Psoas muscle (tissue), 8 donors: ENCODE measurements around the gene PSMB5. TPM values are rescaled to one million over a fixed set of nuclear protein-coding genes. Genes with fewer than 3 reads are reported as not detected.

Source experiments
- ATAC-seq, 4 donors: fragments of 200-7000 bp; cut with Tn5 transposase; one replicate each; pipeline ENCODE4 v1.9.1; 2020; ENCODE audit warnings: moderate library complexity in 3 of 4, mild to moderate bottlenecking in 2 of 4
- DNase-seq, 2 donors: peaks; one replicate each; pipeline ENCODE4 v3.0.0-alpha.2; 2020
- H3K27ac ChIP-seq: fragments of 200-600 bp; one replicate; pipeline ENCODE4 v1.8.0; 2022
- H3K27me3 ChIP-seq, 3 donors: fragments of 200-600 bp in 1 of 3; one replicate each; pipeline versions ENCODE4 v1.6.1 to v1.8.0; 2013 to 2022; ENCODE audit warnings: low read length in 2 of 3, mild to moderate bottlenecking in 2 of 3, moderate library complexity in 1 of 3; ENCODE audit not compliant: insufficient read depth in 3 of 3
- H3K36me3 ChIP-seq, 2 donors: fragments of 200-600 bp in 1 of 2; one replicate each; pipeline versions ENCODE4 v1.6.1 to v1.8.0; 2013 to 2022; ENCODE audit warnings: low read depth in 1 of 2, mild to moderate bottlenecking in 1 of 2, moderate library complexity in 1 of 2; ENCODE audit not compliant: insufficient read depth in 1 of 2
- H3K4me1 ChIP-seq: fragments of 200-600 bp; one replicate; pipeline ENCODE4 v1.8.0; 2022
- H3K4me3 ChIP-seq: fragments of 200-600 bp; one replicate; pipeline ENCODE4 v1.8.0; 2022; ENCODE audit warnings: mild to moderate bottlenecking
- H3K9me3 ChIP-seq: fragments of 200-600 bp; one replicate; pipeline ENCODE4 v1.8.0; 2022
- WGBS, 3 donors: extraction: QIAGEN DNeasy Blood & Tissue Kit; methylation state at CpG; one replicate each; pipeline versions ENCODE4 v1.1.6 to v1.1.7; 2013; 5-methylcytosine and 5-hydroxymethylcytosine counted together
- intact Hi-C, 2 donors: fragments of 100-400 bp; cut with DNase I; formaldehyde crosslinking; loops; one replicate each; pipeline versions ENCODE4 v1.11.0 to v1.14.2; 2022
- polyA plus RNA-seq, 3 donors: library from polyadenylated mRNA; stranded (reverse); fragments of 200-250 nt; gene quantifications; one replicate each; pipeline ENCODE4 v1.2.3, GENCODE V29; 2013
- total RNA-seq, 4 donors: library from RNA; stranded (reverse); fragmentation: NEBNext Ultra II Directional in 2 of 4; extraction: Animal tissue kit (Norgen Biotek cat#: 25700) in 2 of 4; gene quantifications; one replicate each; pipeline versions ENCODE4 v1.2.1 to v1.2.4, GENCODE V29; 2021 to 2023
- TF ChIP-seq, protein P1 (sequence below): fragments of 200-600 bp; IDR thresholded peaks from one replicate; pipeline ENCODE4 v1.8.0; 2022; ENCODE audit warnings: antibody characterized with exemption
- donor health status: healthy with polysubstance abuse.
- donor health status: DM: no; HTN: no; CAD: no; lungs with moderate emphysema.
- donor health status: Bipolar disorder and iron deficiency.
- donor health status: healthy.
- donor health status: DM: yes; HTN: yes; CAD: no.
- donor health status: DM: no; HTN: no; CAD: no.
- donor health status: DM: no; HTN: no; CAD: no.
- donor health status: DM: yes; HTN: yes; CAD: no.

The PSMB5 gene
- total and polyA plus RNA-seq, 7 donors: 156 to 619 (median 304) TPM

DNA sequence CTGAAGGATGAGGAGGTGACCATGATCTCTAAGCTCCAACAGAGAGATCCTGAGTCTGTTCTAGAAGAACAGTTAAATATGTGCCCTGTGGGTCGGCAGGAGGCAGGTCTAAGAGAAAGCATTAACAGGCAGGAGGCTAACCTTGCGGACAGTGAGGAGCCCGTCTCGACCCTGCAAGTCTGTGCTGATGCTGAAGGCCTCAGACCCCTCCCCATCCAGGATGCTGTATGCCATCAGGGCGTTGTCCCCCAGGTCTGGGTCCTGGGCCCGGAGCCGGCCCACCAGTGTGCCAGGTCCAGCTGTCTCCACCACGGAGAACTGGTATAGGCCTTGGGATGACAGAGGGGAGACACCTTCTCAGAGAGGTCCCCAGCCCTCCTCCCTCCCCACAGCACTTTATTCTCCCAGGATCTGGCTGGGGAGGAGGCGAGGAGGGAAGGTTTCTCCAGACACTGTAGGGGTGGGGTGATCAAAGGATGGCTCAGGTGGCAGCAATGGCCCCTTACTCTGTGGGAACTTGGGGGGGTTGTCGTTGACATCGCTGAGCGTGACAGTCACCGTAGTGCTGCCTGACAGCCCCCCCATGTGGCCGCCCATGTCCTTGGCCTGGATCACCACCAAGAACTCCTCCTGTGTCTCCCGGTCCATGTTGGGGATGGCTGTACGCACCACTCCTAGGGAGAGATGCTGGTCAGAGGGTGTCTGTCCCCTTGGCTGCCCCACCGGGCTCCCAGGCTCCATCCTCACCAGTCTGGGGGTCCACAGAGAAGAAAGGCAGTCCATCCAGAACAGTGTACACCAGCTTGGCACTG is 19.5 kb upstream of the PSMB5 start:
- intact Hi-C loops: loop anchor here in 1 of 2 donors (2.0 kb wide), 1 partner anchor 55 kb away; no protein-coding TSS in a partner anchor
- H3K36me3 ChIP-seq: peaks cover 0 to 11% of the 10 kb centered on the region in 2 donors
- no peaks in the 10 kb centered on the region for H3K9me3 ChIP-seq
- TF ChIP-seq, protein P1, sequence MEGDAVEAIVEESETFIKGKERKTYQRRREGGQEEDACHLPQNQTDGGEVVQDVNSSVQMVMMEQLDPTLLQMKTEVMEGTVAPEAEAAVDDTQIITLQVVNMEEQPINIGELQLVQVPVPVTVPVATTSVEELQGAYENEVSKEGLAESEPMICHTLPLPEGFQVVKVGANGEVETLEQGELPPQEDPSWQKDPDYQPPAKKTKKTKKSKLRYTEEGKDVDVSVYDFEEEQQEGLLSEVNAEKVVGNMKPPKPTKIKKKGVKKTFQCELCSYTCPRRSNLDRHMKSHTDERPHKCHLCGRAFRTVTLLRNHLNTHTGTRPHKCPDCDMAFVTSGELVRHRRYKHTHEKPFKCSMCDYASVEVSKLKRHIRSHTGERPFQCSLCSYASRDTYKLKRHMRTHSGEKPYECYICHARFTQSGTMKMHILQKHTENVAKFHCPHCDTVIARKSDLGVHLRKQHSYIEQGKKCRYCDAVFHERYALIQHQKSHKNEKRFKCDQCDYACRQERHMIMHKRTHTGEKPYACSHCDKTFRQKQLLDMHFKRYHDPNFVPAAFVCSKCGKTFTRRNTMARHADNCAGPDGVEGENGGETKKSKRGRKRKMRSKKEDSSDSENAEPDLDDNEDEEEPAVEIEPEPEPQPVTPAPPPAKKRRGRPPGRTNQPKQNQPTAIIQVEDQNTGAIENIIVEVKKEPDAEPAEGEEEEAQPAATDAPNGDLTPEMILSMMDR: peak; percentile 16
- DNase-seq (peak in 1 of 2 donors; percentile 56), ATAC-seq (no peak)
- no peak overlapping the region for H3K4me3 ChIP-seq
- H3K4me1 ChIP-seq: peaks cover 2% of the 10 kb centered on the region
- H3K27ac ChIP-seq: no peak overlapping the region
- H3K27me3 ChIP-seq: no peaks in the 10 kb centered on the region
- 66 to 70% (median 67%) methylated on average over 17 of the region's 17 CpGs for WGBS, 3 donors

DNA sequence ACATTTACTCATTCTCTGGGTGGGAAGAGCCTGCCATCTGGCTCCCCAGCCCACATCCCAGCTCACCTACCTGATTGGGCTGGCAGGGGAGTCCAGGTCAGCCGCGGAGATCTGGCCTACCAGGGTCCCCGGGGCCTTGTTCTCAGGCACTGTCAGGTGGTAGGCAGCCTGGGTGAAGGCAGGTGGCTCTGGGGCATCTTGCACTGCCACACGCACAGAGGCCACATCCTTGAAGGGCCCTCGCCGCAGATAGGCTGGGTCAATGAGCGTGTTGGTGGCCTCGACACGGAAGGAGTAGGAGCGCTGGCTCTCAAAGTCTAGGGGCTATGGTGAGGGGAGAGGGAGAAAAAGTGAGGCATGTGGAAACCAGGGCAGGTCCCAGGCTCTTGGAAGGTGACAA is 18.7 kb upstream of the PSMB5 start:
- intact Hi-C loops: loop anchor here in 1 of 2 donors (2.0 kb wide), 1 partner anchor 55 kb away; no protein-coding TSS in a partner anchor
- peaks cover 2% of the 10 kb centered on the region for H3K4me1 ChIP-seq
- H3K4me3 ChIP-seq: no peak overlapping the region
- H3K27me3 ChIP-seq: no peaks in the 10 kb centered on the region
- no peak overlapping the region for H3K27ac ChIP-seq
- 94 to 97% (median 96%) methylated on average over 10 of the region's 10 CpGs for WGBS, 3 donors
- TF ChIP-seq, protein P1: no peak
- no peak for DNase-seq
- H3K36me3 ChIP-seq: peaks cover 0 to 3% of the 10 kb centered on the region in 2 donors
- no peaks in the 10 kb centered on the region for H3K9me3 ChIP-seq
- no peak for ATAC-seq

DNA sequence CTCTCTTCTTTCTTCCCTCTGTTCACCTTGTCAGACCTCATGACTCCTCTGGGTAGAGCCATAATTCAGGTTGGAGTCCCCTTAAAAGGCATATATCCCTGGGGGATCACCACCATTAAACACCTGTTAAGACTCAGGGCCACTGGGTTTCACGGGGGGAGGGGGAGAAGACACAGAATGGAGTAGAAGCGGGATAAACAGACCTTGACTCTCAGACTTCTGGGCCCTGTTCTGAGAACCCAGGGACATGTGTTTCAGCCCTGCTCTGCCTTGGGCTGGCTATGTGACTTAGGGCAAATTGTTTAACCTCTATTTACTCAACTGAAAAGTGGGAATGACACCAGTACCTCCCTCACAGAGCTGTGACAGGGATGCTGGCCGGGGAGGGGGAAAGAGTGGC is 18.0 kb upstream of the PSMB5 start:
- TF ChIP-seq, protein P1: no peak
- Histone ChIP-seq H3K36me3 (no peaks in the 10 kb centered on the region), H3K27ac (no peak overlapping the region), H3K4me3 (no peak overlapping the region), H3K27me3 (no peaks in the 10 kb centered on the region), H3K9me3 (no peaks in the 10 kb centered on the region), H3K4me1 (no peaks in the 10 kb centered on the region)
- intact Hi-C loops: loop anchor here in 1 of 2 donors (2.0 kb wide), 1 partner anchor 54 kb away; no protein-coding TSS in a partner anchor
- ATAC-seq (no peak), DNase-seq (no peak)
- WGBS, 3 donors: 76 to 83% (median 78%) methylated on average over 3 of the region's 3 CpGs

DNA sequence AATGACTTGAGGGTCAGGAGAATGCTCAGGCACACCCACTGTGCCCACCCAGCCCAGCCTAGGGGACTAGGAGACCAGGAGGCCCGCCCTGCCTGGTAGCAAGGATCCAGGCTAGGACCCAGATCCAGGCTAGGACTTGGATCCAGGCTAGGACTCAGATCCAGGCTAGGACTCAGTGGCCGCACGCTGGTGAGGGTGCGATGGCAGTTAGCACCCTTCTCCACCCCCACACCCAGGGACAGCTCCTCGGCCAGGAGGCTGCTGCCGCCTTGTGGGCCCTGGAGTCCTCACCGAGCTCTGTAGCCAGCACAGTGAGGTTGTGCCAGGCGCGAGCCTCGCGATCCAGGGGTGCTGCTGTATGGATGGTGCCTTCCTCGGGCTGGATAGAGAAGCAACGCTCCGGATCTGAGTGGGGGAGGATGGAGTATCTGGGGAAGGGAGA is 17.5 kb upstream of the PSMB5 start:
- intact Hi-C loops: loop anchor here in 1 of 2 donors (2.0 kb wide), 1 partner anchor 53 kb away; no protein-coding TSS in a partner anchor
- WGBS, 3 donors: 57 to 72% (median 66%) methylated on average over 14 of the region's 14 CpGs
- H3K4me3 ChIP-seq: no peak overlapping the region
- no peak for ATAC-seq
- H3K4me1 ChIP-seq: no peaks in the 10 kb centered on the region
- TF ChIP-seq, protein P1: no peak
- no peaks in the 10 kb centered on the region for H3K27me3 ChIP-seq
- no peaks in the 10 kb centered on the region for H3K9me3 ChIP-seq
- no peaks in the 10 kb centered on the region for H3K36me3 ChIP-seq
- DNase-seq: peak in 1 of 2 donors; percentile 50
- no peak overlapping the region for H3K27ac ChIP-seq
